ENCODE results near the gene GABBR2. TPM values are rescaled to one million over a fixed set of nuclear protein-coding genes. Genes with fewer than 3 reads are reported as not detected.

The GABBR2 gene
- total and polyA plus RNA-seq, 12 donors = 0.17 to 9.0 (median 3.7) TPM

DNA sequence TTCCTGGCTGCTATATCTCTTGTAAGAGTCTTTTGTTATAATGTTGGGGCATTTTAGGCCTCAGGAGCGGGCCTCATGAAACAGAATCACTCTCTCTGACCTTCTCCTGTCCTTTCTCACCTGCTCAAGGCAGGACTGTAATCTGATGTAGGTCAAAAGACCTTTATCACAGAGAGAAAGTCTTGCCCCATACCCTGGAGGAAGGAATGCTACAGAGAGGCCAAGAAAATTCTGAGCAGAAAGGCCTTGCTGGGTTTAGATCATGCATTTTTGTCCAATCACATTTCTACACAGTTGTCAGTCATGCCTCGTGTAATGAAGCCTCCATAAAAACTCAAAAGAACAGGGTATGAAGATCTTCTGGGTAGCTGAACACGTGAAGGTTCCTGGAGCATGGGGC is 408.1 kb downstream of the GABBR2 start:
- no peaks in the 10 kb centered on the region for H3K4me1 ChIP-seq (replicated peaks in 1 of 2)
- no peaks in the 10 kb centered on the region for H3K27me3 ChIP-seq
- intact Hi-C loops (cut with DNase I) = no loop called here
- TF ChIP-seq, protein P1, sequence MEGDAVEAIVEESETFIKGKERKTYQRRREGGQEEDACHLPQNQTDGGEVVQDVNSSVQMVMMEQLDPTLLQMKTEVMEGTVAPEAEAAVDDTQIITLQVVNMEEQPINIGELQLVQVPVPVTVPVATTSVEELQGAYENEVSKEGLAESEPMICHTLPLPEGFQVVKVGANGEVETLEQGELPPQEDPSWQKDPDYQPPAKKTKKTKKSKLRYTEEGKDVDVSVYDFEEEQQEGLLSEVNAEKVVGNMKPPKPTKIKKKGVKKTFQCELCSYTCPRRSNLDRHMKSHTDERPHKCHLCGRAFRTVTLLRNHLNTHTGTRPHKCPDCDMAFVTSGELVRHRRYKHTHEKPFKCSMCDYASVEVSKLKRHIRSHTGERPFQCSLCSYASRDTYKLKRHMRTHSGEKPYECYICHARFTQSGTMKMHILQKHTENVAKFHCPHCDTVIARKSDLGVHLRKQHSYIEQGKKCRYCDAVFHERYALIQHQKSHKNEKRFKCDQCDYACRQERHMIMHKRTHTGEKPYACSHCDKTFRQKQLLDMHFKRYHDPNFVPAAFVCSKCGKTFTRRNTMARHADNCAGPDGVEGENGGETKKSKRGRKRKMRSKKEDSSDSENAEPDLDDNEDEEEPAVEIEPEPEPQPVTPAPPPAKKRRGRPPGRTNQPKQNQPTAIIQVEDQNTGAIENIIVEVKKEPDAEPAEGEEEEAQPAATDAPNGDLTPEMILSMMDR (IDR thresholded peaks at IDR 0.05) = no peak
- TF ChIP-seq POLR2A (IDR thresholded peaks at IDR 0.05) = no peak
- H3K27ac ChIP-seq = no peak overlapping the region
- H3K36me3 ChIP-seq (replicated peaks in 1 of 2) = no peaks in the 10 kb centered on the region
- no peak for DNase-seq
- H3K9me3 ChIP-seq (replicated peaks in 1 of 3) = no peaks in the 10 kb centered on the region
- WGBS, 4 donors = 90 to 95% (median 93%) methylated on average over 3 of the region's 3 CpGs
- no peak overlapping the region for H3K4me3 ChIP-seq

DNA sequence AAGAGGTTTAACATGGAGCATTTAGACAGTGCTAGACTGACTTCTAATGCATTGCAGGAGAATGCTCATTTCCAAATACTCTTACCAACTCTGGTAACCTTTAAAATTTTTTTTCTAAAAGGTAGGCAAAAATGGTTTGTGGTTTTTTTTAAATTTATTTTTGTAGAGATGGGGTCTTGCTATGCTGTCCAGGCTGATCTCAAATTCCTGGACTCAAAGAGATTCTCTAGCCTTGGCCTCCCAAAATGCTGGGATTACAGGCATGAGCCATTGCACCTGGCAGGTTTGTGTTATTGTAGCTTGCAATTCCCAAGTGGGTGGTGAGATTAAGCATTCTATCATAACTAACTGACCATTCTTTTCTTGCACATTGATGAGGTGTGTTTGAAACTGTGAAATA is 410.3 kb downstream of the GABBR2 start:
- H3K36me3 ChIP-seq (replicated peaks in 1 of 2) = no peaks in the 10 kb centered on the region
- no peaks in the 10 kb centered on the region for H3K4me1 ChIP-seq (replicated peaks in 1 of 2)
- no peak overlapping the region for H3K27ac ChIP-seq
- no peaks in the 10 kb centered on the region for H3K9me3 ChIP-seq (replicated peaks in 1 of 3)
- DNase-seq = no peak
- intact Hi-C loops (cut with DNase I) = no loop called here
- H3K27me3 ChIP-seq = no peaks in the 10 kb centered on the region
- no peak for TF ChIP-seq POLR2A (IDR thresholded peaks at IDR 0.05)
- TF ChIP-seq, protein P1 (IDR thresholded peaks at IDR 0.05) = no peak
- H3K4me3 ChIP-seq = no peak overlapping the region

DNA sequence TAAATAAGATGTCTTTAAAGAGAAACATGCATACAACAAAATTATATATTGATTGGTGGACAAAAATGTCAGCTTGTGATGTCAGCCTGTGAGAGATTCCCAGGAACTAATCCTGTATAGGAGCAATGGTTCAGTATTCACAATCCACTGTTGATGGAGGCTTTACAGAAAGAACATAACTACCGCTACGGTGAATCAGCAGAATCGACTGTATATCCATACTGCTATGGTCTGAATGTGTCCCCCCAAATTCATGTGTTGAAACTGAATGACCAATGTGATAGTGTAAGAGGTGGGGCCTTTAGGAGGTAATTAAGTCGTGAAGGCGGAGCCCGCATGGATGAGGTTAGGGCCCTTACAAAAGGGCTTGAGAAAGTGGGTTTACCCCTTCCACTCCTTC is 412.9 kb downstream of the GABBR2 start:
- no peak overlapping the region for H3K27ac ChIP-seq
- intact Hi-C loops (cut with DNase I) = no loop called here
- H3K4me3 ChIP-seq = no peak overlapping the region
- no peaks in the 10 kb centered on the region for H3K27me3 ChIP-seq
- TF ChIP-seq, protein P1 (IDR thresholded peaks at IDR 0.05) = no peak
- TF ChIP-seq POLR2A (IDR thresholded peaks at IDR 0.05) = no peak
- no peak for DNase-seq
- no peaks in the 10 kb centered on the region for H3K9me3 ChIP-seq (replicated peaks in 1 of 3)
- H3K4me1 ChIP-seq (replicated peaks in 1 of 2) = no peaks in the 10 kb centered on the region
- 79 to 87% (median 83%) methylated on average over 6 of the region's 6 CpGs for WGBS, 4 donors
- no peaks in the 10 kb centered on the region for H3K36me3 ChIP-seq (replicated peaks in 1 of 2)

DNA sequence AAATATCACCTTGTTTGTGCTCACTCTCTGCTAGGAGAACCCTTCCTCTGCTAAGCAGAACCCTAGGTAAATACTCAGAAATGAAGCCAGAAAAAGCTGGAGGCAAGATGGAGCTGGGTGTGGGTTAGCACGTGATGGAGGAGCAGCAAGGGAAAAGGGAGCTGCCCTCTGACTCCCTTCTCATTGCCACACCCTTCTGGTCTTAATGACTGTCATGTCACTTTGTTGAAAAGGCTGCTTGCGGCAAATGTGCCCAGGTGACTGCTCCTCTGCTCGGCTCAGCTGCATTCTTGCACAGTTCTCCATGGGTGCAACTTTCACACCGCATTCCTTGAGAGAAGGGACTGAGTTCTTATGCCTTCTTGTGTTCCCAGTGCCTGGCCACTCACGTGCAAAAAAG is 416.9 kb downstream of the GABBR2 start:
- intact Hi-C loops (cut with DNase I) = no loop called here
- no peak for TF ChIP-seq POLR2A (IDR thresholded peaks at IDR 0.05)
- TF ChIP-seq, protein P1 (IDR thresholded peaks at IDR 0.05) = no peak
- no peaks in the 10 kb centered on the region for H3K36me3 ChIP-seq (replicated peaks in 1 of 2)
- no peak overlapping the region for H3K4me3 ChIP-seq
- H3K27ac ChIP-seq = no peak overlapping the region
- 64 to 77% (median 71%) methylated on average over 5 of the region's 5 CpGs for WGBS, 4 donors
- DNase-seq = no peak
- H3K4me1 ChIP-seq (replicated peaks in 1 of 2) = no peaks in the 10 kb centered on the region
- H3K9me3 ChIP-seq (replicated peaks in 1 of 3) = no peaks in the 10 kb centered on the region
- no peaks in the 10 kb centered on the region for H3K27me3 ChIP-seq

All from adrenal gland (tissue), 12 donors.